Colon (tissue), 2 donors: Measurements from ENCODE around the gene SOX5.
"Not testable (repeated sequence)": the region's sequence is repeated elsewhere in the genome, so short reads cannot be mapped to it uniquely, and the experiment has no call there.

Experiments
- FAIRE-seq: peaks from 2 replicates; lab custom pipeline; 2012; peaks lifted over from hg19 to GRCh38; lab: Jason Lieb, UNC
- donor health status: control.
- donor health status: control.

SOX5 gene

DNA sequence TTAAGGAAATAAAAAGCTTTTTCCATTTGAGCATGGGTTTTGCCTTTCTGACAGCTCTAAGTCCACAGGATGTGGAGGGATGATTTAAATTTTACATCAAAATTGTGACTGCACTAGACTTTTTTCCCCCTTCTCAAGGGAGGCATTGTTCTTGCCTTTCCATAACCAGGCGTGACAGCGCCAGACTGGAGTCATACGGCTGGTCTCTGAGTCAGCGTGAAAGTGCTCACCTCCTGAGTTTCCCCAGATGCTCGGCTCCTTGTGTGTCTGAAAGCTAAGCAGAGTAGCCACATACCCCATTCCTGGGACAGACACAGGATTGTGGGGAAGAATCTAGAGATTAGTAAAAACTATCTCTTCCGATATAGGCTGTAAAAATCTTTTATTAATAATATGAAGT lies 43.1 kb downstream of the SOX5 start:
- no peak for FAIRE-seq

DNA sequence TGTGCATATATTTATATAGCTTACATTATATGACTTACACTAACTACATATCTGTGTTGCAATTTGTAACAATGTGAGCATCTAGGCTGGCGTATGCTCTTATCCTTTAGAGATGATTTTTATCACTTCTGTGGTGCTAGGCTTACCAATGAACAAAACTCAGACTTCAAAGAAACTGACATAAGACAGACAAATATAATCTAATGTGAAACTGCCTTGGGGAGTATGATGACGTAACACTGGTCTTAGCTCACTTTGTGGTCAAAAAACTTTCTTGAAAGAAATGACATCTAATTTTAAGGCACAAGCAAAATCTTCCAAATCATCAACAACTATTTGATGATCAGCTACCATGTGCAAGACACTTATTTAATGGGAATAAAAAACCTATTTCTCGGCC lies 50.0 kb downstream of the SOX5 start:
- no peak for FAIRE-seq

DNA sequence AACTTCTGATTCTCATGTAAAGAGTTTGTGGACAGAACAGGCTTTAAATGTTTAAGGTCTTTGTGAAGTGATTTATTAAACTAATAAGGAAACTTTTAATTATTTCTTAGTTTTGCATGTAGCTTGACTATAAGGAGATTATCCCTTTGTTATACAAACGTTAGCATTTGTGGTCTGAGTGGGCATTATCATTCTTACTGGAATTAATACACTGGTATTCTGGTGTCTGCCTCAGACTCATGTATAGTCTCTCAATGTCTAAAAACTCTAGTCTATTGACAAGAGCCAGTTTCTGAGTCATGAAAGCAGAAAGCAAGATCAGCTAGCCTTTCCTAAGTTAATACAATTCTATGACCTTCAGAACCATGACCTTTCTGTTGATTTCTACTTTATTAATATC lies 51.3 kb downstream of the SOX5 start:
- FAIRE-seq, result no peak

GRCh38 chr12:23895792-23896218 lies 53.7 kb downstream of the SOX5 start:
- FAIRE-seq, result no peak

GRCh38 chr12:23893611-23894010 lies 55.9 kb downstream of the SOX5 start:
- FAIRE-seq, result no peak

DNA sequence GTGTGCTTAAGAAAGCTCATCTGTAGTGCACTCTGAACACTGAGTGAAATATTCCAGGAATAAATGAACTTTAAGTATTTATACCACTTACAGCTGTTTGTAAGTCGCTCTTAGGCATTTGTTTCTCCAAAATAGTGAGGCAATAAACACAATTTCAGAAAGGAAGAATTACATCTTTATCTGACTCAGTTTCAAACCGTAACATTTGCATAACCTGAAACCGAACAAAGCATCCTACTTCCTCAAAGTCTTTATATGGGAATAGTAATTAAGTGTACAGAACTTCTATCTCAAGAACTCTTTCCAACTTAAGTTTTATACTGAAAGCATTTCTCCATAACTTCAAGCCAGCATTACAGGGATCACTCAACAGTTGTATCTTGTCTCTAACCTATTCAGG lies 58.4 kb downstream of the SOX5 start:
- FAIRE-seq, result no peak

GRCh38 chr12:23889069-23889440 lies 60.4 kb downstream of the SOX5 start:
- FAIRE-seq, result no peak

DNA sequence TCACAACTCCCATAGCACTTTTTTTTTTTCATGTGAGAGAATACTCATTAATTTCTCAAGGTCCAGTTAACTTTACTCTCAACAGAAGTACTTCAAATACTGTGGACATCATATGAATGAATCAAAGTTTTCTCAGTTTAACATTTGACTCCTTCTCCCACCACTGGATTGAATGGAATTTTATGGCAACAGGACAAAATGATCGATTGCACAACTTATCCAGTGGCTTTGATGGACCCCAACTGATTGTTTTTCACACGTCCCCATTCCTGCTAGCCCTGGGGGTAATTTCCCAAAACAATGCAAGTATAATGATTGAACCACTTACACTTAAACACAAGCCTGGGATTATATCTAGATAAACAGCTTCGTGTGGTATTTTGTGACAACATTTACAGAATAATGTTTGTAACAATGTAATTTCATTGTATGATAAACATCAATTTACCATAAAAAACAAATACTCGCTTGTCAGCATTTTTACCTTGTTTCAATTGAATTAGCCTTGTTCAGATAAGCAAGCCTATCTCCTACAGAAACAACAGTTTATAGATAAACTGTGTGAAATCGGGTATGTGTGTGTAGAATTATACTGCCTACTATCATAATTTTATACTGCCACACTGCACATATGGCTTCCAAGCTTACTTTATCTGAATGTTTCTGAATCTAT lies 60.9 kb downstream of the SOX5 start:
- FAIRE-seq, result no peak

GRCh38 chr12:23887055-23887835 lies 62.2 kb downstream of the SOX5 start:
- no peak for FAIRE-seq

DNA sequence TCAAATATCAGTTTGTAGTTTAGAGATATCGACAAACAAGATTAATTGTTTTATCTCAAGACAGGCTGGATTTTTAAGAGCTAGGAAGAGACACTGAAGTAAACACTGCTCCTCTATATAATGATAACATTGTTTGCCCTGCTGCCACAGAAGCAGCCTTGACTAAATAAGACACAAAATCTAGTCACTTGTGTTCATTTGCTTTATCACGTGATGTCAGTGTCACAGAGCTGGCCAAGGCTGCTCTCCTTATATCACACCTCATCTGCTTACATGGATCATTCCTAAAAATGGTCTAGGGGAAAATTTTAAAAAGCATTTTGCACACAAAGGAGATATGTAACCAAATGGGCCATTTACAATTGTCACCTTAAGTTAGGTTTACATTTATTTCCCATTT lies 64.1 kb downstream of the SOX5 start:
- no peak for FAIRE-seq

DNA sequence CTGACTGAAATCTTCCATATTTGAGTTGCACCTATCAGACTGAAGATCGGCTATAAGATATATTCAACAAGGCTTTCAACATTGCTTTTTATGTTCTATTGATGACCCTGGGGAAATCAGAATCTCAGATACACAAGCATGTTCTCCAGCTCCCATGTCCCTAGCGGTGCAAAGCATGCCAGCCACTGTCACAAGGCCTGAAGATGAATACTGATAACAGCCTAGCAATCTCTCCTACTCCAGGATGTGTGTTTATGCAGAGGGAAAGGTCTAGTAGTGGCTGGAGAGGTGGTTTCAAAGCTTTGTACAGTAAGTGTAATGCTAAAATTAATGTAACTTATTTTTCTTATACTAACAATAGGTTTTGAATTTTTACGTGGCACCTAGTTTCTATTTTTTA lies 64.6 kb downstream of the SOX5 start:
- no peak for FAIRE-seq

- no peak for FAIRE-seq
Observed at GRCh38 chr12:23880988-23881387, 68.5 kb downstream of the SOX5 start.

- FAIRE-seq, result not testable (repeated sequence)
Observed at GRCh38 chr12:23876618-23877017, 72.9 kb downstream of the SOX5 start.

GRCh38 chr12:23867794-23868193 lies 81.7 kb downstream of the SOX5 start:
- FAIRE-seq, result no peak

- no peak for FAIRE-seq
Observed at GRCh38 chr12:23862701-23863100, 86.8 kb downstream of the SOX5 start.

- FAIRE-seq, result no peak
Observed at GRCh38 chr12:23860019-23860418, 89.5 kb downstream of the SOX5 start.

DNA sequence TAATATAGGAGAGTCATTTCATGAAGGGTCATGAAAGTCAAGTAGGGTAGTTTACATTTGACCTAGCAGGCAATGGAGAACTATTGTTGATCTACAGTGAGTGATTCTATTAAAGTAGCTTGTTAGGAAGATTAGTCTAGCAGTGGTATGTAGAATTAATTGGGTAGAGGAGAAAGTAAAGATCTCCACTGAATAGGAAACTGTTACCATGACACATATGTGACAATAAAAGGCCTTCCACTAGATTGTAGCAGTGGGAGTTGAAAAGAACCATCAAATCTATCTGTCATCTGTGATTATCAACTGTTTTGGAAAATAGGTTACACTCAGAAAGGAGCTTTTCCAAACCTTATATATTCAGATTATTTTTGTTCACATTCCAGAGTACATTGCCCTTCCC lies 92.3 kb downstream of the SOX5 start:
- no peak for FAIRE-seq

DNA sequence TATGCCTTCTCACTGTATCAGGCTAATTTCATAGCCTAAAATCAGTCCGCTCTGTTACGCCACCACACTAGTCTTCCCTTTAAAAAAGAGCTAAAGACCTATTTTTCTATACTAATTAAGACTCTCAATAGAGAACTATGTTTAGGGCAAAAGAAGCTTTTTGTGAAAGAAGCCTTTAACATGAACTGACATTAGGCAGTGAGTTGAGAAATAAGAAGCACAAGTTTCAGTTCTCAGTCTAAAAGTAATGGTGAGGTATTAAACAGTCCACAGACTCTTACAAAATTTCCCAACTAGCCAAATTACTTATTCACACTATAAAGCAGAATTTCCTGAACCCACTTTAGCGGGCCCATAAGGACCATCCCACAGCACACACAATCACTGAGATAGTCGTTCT lies 93.7 kb downstream of the SOX5 start:
- no peak for FAIRE-seq

DNA sequence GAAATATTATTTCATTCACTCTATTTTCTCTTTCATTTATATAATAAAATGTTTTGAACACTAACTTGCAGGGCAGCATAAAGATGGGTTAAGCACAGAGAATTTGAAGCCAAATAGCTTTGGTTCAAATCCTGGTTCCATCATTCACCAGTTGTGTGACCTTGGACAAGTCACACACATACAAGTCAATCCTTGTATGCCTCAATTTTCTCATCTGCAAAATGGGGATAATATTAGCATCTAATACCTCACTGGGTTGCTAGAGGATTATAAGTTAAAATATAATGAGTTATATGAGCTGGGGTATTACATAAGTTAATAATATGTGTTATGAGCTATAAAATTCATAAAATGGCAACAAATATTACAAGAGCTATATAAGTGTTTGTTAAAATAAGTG lies 94.9 kb downstream of the SOX5 start:
- FAIRE-seq, result no peak

DNA sequence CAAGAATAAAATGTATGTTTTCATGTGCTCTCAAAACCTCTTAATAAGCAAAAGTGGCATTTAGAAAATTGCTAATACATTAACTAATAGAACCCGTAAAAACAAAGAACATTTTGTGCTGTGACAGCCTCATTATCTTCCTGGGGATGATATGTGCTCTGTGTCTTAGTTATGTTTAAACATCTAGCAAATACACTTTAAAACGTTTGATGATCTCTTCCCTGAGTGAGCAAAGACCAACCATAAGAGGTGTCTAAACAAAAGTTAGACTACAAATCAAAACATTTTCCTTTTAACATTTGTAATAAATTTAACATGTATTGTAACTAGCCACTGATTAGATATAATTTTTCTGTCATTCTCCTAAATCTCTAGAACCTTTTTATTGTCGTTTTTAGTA lies 95.8 kb downstream of the SOX5 start:
- FAIRE-seq, result no peak

GRCh38 chr12:23851602-23852001 lies 97.9 kb downstream of the SOX5 start:
- no peak for FAIRE-seq

DNA sequence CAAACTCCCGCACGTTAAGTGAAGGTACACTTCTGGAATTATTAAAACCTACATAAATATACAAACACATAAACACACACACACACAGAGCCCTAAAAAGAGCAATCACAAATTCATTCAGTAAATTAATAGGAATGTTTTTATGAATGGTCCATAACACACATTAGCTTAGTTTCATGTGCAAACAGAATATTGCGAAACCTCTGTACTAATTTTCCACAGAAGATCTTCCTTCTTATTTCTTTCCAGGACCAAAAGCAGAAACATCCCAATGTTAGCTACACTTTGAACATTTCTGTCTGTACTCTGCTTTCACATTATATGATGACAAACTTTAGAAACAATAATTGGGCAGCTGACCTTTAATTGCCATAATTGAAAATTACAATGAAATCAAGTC lies 101.6 kb downstream of the SOX5 start:
- no peak for FAIRE-seq

- no peak for FAIRE-seq
Observed at GRCh38 chr12:23843958-23844357, 105.5 kb downstream of the SOX5 start.

DNA sequence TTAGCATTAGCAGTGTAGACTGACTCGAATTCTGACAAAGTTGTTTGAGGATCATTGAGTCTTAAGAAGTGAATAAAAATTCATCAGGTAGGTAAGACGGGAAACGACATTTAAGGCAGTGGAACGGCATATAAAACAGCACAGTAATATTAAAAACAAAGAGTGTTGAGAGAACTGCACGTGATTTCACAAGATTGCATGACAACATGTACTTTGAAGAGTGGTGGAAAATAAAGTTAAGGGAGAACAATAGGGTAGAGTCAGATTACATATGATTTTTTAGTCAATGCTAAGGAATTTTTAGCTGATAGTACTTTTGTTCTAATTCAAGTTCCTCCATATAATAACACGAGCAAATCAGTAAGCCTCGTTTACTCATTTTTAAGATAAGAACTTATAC lies 115.4 kb downstream of the SOX5 start:
- FAIRE-seq, result no peak
